Endothelial cell of umbilical vein (primary cell): ENCODE measurements around the gene OTUD7B. TPM values are rescaled to one million over a fixed set of nuclear protein-coding genes. Genes with fewer than 3 reads are reported as not detected.

Experiments
- BruUV-seq: library from RNA; stranded (reverse); fragments of 400-500 nt; replicated peaks from 2 replicates; lab custom pipeline; 2021; lab: Mats Ljungman, UMichigan
- CTCF ChIA-PET: fragments of 300-600, 350-600 bp; sonication (Branson Sonifier 250); formaldehyde crosslinking; loops from one replicate; lab custom pipeline; 2021; ENCODE audit warnings: antibody characterized with exemption, inconsistent platforms; lab: Charles Lee
- POLR2A ChIA-PET: fragments of 300-600, 350-600 bp; sonication (Branson Sonifier 250); formaldehyde crosslinking; loops from one replicate; lab custom pipeline; 2021; ENCODE audit warnings: antibody characterized with exemption, inconsistent platforms; lab: Charles Lee
- DNase-seq: peaks from one replicate; pipeline ENCODE4 v3.0.0-alpha.2; 2011; ENCODE audit warnings: low read depth, low spot score
- FAIRE-seq: peaks from 2 replicates; lab custom pipeline; 2011; peaks lifted over from hg19 to GRCh38; lab: Jason Lieb, UNC
- H2AFZ ChIP-seq: 2 replicates; pipeline ENCODE4 v1.6.0; 2012; ENCODE audit warnings: low read depth, low read length, control low read depth, inconsistent platforms
- H3K27ac ChIP-seq: 2 replicates; pipeline ENCODE4 v1.5.1; 2011; ENCODE audit warnings: low read depth, mild to moderate bottlenecking, control low read depth, low read length, moderate library complexity; ENCODE audit not compliant: insufficient read depth
- H3K27me3 ChIP-seq, 2 experiments: 2 replicates each; pipeline versions ENCODE4 v1.6.0 to v1.6.1; 2011; ENCODE audit warnings: low read length in 2 of 2, mixed read lengths in 1 of 2; ENCODE audit not compliant: control insufficient read depth in 2 of 2, insufficient read depth in 2 of 2
- H3K36me3 ChIP-seq, 2 experiments: 2 replicates in 1 of 2; 3 replicates in 1 of 2; pipeline ENCODE4 v1.5.1; 2011; ENCODE audit warnings: low read length in 2 of 2, mild to moderate bottlenecking in 1 of 2, moderate library complexity in 1 of 2; ENCODE audit not compliant: control insufficient read depth in 2 of 2, insufficient read depth in 2 of 2; ENCODE audit errors: extremely low read depth in 1 of 2
- H3K4me1 ChIP-seq: 3 replicates; pipeline ENCODE4 v1.5.1; 2011; ENCODE audit warnings: mild to moderate bottlenecking, low read length; ENCODE audit not compliant: control insufficient read depth, insufficient read depth; ENCODE audit errors: extremely low read depth
- H3K4me2 ChIP-seq: 2 replicates; pipeline ENCODE4 v1.6.1; 2011; ENCODE audit warnings: low read length, control low read depth, mixed read lengths; ENCODE audit not compliant: insufficient read depth
- H3K4me3 ChIP-seq, 3 experiments: fragments of 200-600 bp in 1 of 3; sonication (generic), shearing (Covaris generic) in 1 of 3; replicated peaks in 1 of 3; 2 replicates each; pipeline ENCODE4 v1.5.1; 2011 to 2016; ENCODE audit warnings: control low read depth in 3 of 3, low read length in 3 of 3, mild to moderate bottlenecking in 2 of 3, inconsistent platforms in 1 of 3, low read depth in 1 of 3, moderate library complexity in 1 of 3; ENCODE audit not compliant: insufficient read depth in 1 of 3
- H3K79me2 ChIP-seq: 2 replicates; pipeline ENCODE4 v1.6.0; 2012; ENCODE audit warnings: low read length, inconsistent platforms; ENCODE audit not compliant: control insufficient read depth, insufficient read depth
- H3K9ac ChIP-seq: replicated peaks from 2 replicates; pipeline ENCODE3; 2011; ENCODE audit warnings: low read length, control low read depth; ENCODE audit not compliant: insufficient read depth; ENCODE audit errors: extremely low read depth
- H3K9me1 ChIP-seq: replicated peaks from 3 replicates; pipeline ENCODE4 v1.6.0; 2011; ENCODE audit warnings: mild to moderate bottlenecking, low read length; ENCODE audit not compliant: control insufficient read depth, insufficient read depth; ENCODE audit errors: extremely low read depth
- H3K9me3 ChIP-seq: replicated peaks from 2 replicates; pipeline ENCODE4 v1.5.1; 2012; ENCODE audit warnings: low read length, inconsistent platforms; ENCODE audit not compliant: control insufficient read depth, insufficient read depth
- H4K20me1 ChIP-seq: replicated peaks from 2 replicates; pipeline ENCODE3; 2011; ENCODE audit warnings: mild to moderate bottlenecking, low read length; ENCODE audit not compliant: control insufficient read depth, insufficient read depth; ENCODE audit errors: extremely low read depth
- EZH2 ChIP-seq: IDR thresholded peaks from 2 replicates; pipeline ENCODE4 v1.6.1; 2012; ENCODE audit warnings: borderline replicate concordance, low read depth, mild to moderate bottlenecking, moderate library complexity, low read length, inconsistent platforms; ENCODE audit not compliant: severe bottlenecking
- FOS ChIP-seq: IDR thresholded peaks from 2 replicates; pipeline ENCODE4 v1.6.1; 2011; ENCODE audit warnings: mild to moderate bottlenecking, low read length, moderate library complexity, borderline replicate concordance; ENCODE audit not compliant: insufficient read depth
- GATA2 ChIP-seq: IDR thresholded peaks from 2 replicates; pipeline ENCODE4 v1.7.0; 2011; ENCODE audit warnings: low read depth, mild to moderate bottlenecking, moderate library complexity, mixed read lengths, low read length; ENCODE audit not compliant: insufficient read length, insufficient read depth
- JUN ChIP-seq: IDR thresholded peaks from 2 replicates; pipeline ENCODE4 v1.6.1; 2011; ENCODE audit warnings: borderline replicate concordance, low read depth; ENCODE audit not compliant: insufficient read length, insufficient read depth
- MYC ChIP-seq: IDR thresholded peaks from one replicate; pipeline ENCODE4 v1.6.1; 2011; ENCODE audit warnings: mild to moderate bottlenecking, low read depth, low read length
- POLR2A ChIP-seq: IDR thresholded peaks from 2 replicates; pipeline ENCODE4 v1.6.1; 2012; ENCODE audit warnings: low read depth, mild to moderate bottlenecking, control low read depth, low read length
- POLR2AphosphoS5 ChIP-seq: IDR thresholded peaks from 2 replicates; pipeline ENCODE4 v1.6.1; 2012; ENCODE audit warnings: low read depth, mild to moderate bottlenecking, control low read depth, low read length, moderate library complexity; ENCODE audit not compliant: insufficient read depth
- dilution Hi-C: fragments of 300-500 bp; cut with MboI; formaldehyde crosslinking; loops from one replicate; pipeline ENCODE4 v1.15.0; 2019; ENCODE audit warnings: low sequenced_read_pairs; ENCODE audit not compliant: extremely low pct_ligation_motif_present
- intact Hi-C: fragments of 100-400 bp; cut with micrococcal nuclease; formaldehyde crosslinking; loops from one replicate; pipeline ENCODE4 v1.10.0; 2022
- polyA plus RNA-seq, 4 experiments: library from polyadenylated mRNA; depleted of rRNA in 3 of 4; stranded (reverse) in 3 of 4; unstranded in 1 of 4; fragments of >200 nt; gene quantifications; 2 replicates each; pipeline versions ENCODE4 v1.2.1 to v1.2.3, GENCODE V29; 2011 to 2012; ENCODE audit warnings: missing spikeins in 1 of 4
- total RNA-seq: library from RNA; stranded (reverse); gene quantifications from 2 replicates; pipeline ENCODE4 v1.2.3, GENCODE V29; 2021
- TF ChIP-seq, protein P1 (sequence below), 2 donors: IDR thresholded peaks; 1 replicate in 1 of 2; 2 replicates in 1 of 2; pipeline ENCODE4 v1.5.1; 2011; ENCODE audit warnings: low read length in 2 of 2, mild to moderate bottlenecking in 2 of 2, moderate library complexity in 2 of 2, control low read depth in 1 of 2, inconsistent platforms in 1 of 2, low read depth in 1 of 2; ENCODE audit not compliant: insufficient read depth in 1 of 2; ENCODE audit errors: extremely low read depth in 1 of 2
- TF ChIP-seq, protein P2 (sequence below): IDR thresholded peaks from 2 replicates; pipeline ENCODE4 v1.6.1; 2011; ENCODE audit not compliant: insufficient read depth, insufficient read length

Gene OTUD7B
- total and polyA plus RNA-seq, 2 donors (not counting 3 experiments of a cell fraction or from before 2014, with no cell fraction given), result 4.3 to 22.8 TPM

DNA sequence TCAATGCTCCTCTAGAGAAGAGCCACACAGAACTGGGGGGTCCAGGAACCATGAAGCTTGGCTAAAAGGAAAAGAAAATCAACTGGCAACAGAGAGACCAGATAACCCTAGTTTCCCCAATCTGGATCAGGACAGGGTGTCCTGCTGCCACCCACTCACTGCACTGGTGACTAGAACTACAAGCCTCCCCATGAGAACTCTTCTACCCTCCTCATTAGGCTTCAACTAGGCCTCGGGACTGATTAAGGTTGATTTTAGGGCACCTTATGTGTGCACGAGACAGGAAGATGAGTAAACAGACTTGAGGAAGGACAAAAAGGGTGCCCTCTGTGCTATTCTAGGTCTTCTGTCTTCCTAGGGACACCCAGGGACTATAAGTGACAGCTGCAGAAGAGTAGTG, 80.7 kb downstream of the OTUD7B start:
- intact Hi-C loops (no loop called here), dilution Hi-C loops (no loop called here)
- CTCF ChIA-PET, result no interaction called here
- POLR2A ChIA-PET, result interaction anchor here (0.8 to 1.1 kb wide), 2 partner anchors 9 to 42 kb away, joined by 3 to 4 read pairs; a partner anchor contains a TSS
- DNase-seq (no peak), FAIRE-seq (no peak)
- Histone ChIP-seq H3K27me3 (no peaks in the 10 kb centered on the region), H3K9me1 (no peaks in the 10 kb centered on the region), H3K9ac (no peak overlapping the region), H3K79me2 (peaks cover 24% of the 10 kb centered on the region), H3K9me3 (no peaks in the 10 kb centered on the region), H3K4me3 (no peak overlapping the region), H3K4me1 (peaks cover 27% of the 10 kb centered on the region), H3K27ac (no peak overlapping the region), H3K36me3 (peaks cover 4 to 12% of the 10 kb centered on the region in 2 experiments), H2AFZ (no peak overlapping the region), H4K20me1 (no peaks in the 10 kb centered on the region), H3K4me2 (no peak overlapping the region)
- TF ChIP-seq EZH2 (no peak), MYC (no peak), POLR2AphosphoS5 (no peak), POLR2A (no peak), JUN (no peak), FOS (no peak), GATA2 (no peak)
- TF ChIP-seq, protein P1, sequence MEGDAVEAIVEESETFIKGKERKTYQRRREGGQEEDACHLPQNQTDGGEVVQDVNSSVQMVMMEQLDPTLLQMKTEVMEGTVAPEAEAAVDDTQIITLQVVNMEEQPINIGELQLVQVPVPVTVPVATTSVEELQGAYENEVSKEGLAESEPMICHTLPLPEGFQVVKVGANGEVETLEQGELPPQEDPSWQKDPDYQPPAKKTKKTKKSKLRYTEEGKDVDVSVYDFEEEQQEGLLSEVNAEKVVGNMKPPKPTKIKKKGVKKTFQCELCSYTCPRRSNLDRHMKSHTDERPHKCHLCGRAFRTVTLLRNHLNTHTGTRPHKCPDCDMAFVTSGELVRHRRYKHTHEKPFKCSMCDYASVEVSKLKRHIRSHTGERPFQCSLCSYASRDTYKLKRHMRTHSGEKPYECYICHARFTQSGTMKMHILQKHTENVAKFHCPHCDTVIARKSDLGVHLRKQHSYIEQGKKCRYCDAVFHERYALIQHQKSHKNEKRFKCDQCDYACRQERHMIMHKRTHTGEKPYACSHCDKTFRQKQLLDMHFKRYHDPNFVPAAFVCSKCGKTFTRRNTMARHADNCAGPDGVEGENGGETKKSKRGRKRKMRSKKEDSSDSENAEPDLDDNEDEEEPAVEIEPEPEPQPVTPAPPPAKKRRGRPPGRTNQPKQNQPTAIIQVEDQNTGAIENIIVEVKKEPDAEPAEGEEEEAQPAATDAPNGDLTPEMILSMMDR (IDR thresholded peaks at IDR 0.05; ENCODE audit: extremely low read depth in 1 of 2, insufficient read depth in 1 of 2, low read depth in 1 of 2, low read length in 2 of 2), result no peak
- TF ChIP-seq, protein P2, sequence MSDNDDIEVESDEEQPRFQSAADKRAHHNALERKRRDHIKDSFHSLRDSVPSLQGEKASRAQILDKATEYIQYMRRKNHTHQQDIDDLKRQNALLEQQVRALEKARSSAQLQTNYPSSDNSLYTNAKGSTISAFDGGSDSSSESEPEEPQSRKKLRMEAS, result no peak
- BruUV-seq, result no TSS peak
